HL-60 (cell line): ENCODE measurements around the gene TEKT3.

Experiments used
- DNase-seq, 2 experiments: peaks; one replicate each; pipeline ENCODE4 v3.0.0-alpha.2; 2010 to 2020; ENCODE audit warnings: low read depth in 1 of 2, low spot score in 1 of 2
- H3K27ac ChIP-seq: fragments of 250-450 bp; sonication (Bioruptor Pico); replicated peaks from 2 replicates; pipeline ENCODE4 v1.5.1; 2020; ENCODE audit warnings: mild to moderate bottlenecking, moderate library complexity
- H3K27me3 ChIP-seq: fragments of 250-450 bp; sonication (Bioruptor Pico); 2 replicates; pipeline ENCODE4 v1.5.1; 2021; ENCODE audit warnings: mild to moderate bottlenecking, moderate library complexity; ENCODE audit not compliant: insufficient read depth, poor library complexity, severe bottlenecking
- H3K4me3 ChIP-seq: replicated peaks from 2 replicates; pipeline ENCODE4 v1.5.1; 2011; ENCODE audit warnings: mild to moderate bottlenecking, control low read depth, low read length; ENCODE audit not compliant: insufficient read depth
- CTCF ChIP-seq: IDR thresholded peaks from one replicate; pipeline ENCODE4 v1.5.1; 2011; ENCODE audit warnings: low read length, control low read depth, inconsistent platforms; ENCODE audit not compliant: insufficient read depth
- GABPA ChIP-seq: IDR thresholded peaks from 2 replicates; pipeline ENCODE4 v1.6.1; 2012; ENCODE audit warnings: low read depth
- POLR2AphosphoS5 ChIP-seq: IDR thresholded peaks from 2 replicates; pipeline ENCODE4 v1.6.1; 2012; ENCODE audit warnings: low read depth
- REST ChIP-seq: IDR thresholded peaks from 2 replicates; pipeline ENCODE4 v1.6.1; 2012; ENCODE audit warnings: low read depth; ENCODE audit not compliant: insufficient replicate concordance
- SPI1 ChIP-seq: IDR thresholded peaks from 2 replicates; pipeline ENCODE4 v1.6.1; 2012; ENCODE audit warnings: low read depth, mild to moderate bottlenecking, borderline replicate concordance

The TEKT3 gene

DNA sequence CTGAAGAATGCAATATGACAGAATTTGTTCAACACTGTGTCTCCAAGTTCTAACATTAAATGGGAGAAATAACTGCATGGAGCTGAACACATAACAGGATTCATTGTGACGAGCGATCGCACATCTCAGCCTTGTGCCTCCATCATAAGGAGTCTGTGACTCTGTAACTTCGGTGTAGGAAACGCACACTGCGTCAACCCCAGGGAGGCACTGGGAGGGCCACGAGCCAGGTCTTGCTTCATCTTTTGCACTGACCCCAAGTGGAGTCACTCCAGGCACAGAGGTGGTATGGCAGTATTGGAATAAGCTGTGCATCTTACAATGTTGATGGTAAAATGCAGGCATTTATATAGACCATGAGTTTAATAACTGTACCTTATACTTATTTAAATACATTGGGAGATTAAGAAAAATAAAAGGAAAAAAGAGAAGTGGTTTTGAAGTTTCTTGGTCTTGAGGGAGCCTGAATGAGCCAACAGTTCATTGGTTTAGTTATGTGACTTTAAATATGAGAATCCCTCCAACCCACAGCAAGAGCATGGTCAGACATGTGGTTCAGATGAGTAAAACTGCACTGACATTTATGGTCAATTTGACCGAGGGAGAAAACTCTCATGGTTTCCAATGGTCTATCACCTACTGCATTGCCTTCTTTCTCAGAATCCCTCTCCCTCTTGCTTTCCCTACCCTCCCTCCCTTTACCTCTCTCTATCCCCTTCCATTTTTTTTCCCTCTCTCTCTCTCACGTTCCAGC, 70.6 kb downstream of the TEKT3 start:
- Histone ChIP-seq H3K27me3 (no peaks in the 10 kb centered on the region), H3K4me3 (no peak overlapping the region), H3K27ac (no peak overlapping the region)
- DNase-seq, result no peak
- TF ChIP-seq SPI1, result no peak
- no peak for TF ChIP-seq POLR2AphosphoS5
- no peak for TF ChIP-seq REST
- TF ChIP-seq GABPA, result no peak
- TF ChIP-seq CTCF, result no peak

DNA sequence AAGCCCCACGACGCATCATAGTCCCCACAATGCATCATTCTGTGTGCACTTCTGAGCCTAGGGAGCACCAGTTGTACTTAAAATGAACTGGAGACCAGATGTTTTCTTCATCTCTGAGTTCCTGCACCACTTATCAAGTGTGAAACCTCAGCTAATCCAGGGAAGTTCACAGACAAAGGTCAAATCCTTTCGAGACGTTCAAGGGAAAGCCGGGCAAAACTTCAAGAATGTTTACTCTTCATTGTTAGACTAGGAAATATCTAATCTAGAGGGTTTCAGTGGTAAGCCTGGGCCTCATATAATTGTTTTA, 71.7 kb downstream of the TEKT3 start:
- Histone ChIP-seq H3K4me3 (no peak overlapping the region), H3K27ac (no peak overlapping the region), H3K27me3 (no peaks in the 10 kb centered on the region)
- DNase-seq, result no peak
- TF ChIP-seq GABPA, result no peak
- no peak for TF ChIP-seq REST
- TF ChIP-seq SPI1, result no peak
- no peak for TF ChIP-seq CTCF
- no peak for TF ChIP-seq POLR2AphosphoS5

- no peak overlapping the region for H3K27ac ChIP-seq
- TF ChIP-seq GABPA (no peak), CTCF (no peak), REST (no peak), SPI1 (no peak), POLR2AphosphoS5 (no peak)
- no peak overlapping the region for H3K4me3 ChIP-seq
- DNase-seq, result no peak
- H3K27me3 ChIP-seq, result no peaks in the 10 kb centered on the region
Observed at GRCh38 chr17:15269087-15269779, 72.2 kb downstream of the TEKT3 start.
